CD4-positive, alpha-beta T cell treated with Interleukin-12 subunit alpha and Interleukin-12 subunit beta, for 1 hour (primary cell): ENCODE data around the gene GTF3C6.
"Not testable (repeated sequence)": the region's sequence is repeated elsewhere in the genome, so short reads cannot be mapped to it uniquely, and the experiment has no call there.

ENCODE experiments used
- DNase-seq: peaks from one replicate; pipeline ENCODE4 v3.0.0-alpha.2; 2020

GTF3C6 gene

DNA sequence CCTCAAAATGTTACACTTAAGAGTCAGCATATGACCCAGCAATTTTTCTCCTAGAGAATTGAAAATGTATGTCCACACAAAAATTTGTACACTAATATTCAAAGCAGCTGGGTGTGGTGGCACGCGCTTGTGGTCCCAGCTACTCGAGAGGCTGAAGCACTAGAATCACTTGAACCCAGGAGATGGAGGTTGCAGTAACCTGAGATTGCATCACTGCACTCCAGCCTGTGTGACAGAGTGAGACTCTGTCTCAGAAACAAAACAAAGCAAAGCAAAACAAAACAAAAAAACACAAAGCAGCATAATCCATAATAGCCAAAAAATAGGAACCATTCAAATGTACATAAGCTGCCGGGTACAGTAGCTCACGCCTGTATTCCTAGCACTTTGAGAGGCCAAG, 21.7 kb downstream of the GTF3C6 start:
- no peak for DNase-seq

- DNase-seq = no peak
These were observed 22.1 kb downstream of the GTF3C6 start for GRCh38 chr6:110980648-110981047.

GRCh38 chr6:110981202-110981600, 22.7 kb downstream of the GTF3C6 start:
- no peak for DNase-seq

- no peak for DNase-seq
These were observed 32.5 kb downstream of the GTF3C6 start for GRCh38 chr6:110990840-110991576.

DNA sequence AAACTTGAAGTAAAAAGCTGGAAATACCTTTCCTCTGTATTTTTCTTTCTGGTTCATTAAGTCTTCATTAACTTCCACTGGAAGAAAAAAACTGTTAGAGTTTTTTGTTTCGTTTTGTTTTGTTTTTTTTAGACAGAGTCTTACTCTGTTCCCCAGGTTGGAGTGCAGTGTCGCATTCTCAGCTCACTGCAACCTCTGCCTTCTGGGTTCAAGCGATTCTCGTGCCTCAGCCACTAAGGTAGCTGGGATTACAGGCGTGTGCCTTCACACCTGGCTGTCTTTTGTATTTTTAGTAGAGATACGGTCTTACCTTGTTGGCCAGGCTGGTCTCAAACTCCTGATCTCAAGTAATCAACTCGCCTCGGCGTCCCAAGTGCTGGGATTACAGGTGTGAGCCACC, 38.2 kb downstream of the GTF3C6 start:
- DNase-seq = no peak

DNA sequence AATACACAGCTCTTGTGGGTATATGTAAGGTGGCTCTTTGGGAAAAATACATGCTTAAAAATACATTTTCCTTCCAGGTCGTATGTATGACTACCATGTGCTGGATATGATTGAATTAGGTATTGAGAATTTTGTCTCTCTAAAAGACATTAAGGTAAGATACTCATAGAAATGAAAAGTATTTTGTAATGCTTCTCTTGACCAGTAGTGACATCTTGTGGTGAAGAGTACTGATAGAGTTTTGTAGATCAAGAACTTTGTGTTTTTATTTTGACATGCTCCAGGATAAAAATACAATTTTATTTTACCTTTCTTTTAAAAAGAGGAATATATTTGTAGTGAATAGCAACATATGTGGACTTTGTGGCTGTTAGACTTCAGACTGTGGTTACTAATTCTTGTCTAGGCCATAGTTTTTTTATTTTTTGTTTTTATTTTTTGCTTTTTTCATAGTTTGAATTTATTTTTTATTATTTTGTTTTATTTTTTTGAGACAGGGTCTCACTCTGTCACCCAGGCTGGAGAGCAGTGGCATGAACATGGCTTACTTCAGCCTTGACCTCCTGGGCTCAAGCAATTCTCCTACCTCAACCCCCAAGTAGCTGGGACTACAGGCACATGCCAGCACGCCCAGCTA, 41.2 kb downstream of the GTF3C6 start:
- DNase-seq = peak; percentile 45

DNA sequence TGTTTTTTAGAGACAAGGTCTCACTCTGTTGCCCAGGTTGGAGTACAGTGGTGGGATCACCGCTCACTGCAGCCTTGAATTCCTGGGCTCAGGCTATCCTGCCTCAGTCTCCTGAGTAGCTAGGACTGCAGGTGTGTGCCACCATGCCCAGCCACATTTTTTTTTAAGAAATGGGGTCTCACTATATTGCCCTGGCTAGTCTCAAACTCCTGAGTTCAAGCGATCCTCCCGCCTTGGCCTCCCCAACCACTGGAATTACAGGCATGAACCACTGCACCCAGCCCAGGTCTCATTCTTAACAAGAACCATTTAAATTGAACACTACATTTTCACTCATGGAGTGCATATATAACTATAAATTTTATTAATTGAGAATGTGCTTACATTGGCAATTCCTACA, 43.8 kb downstream of the GTF3C6 start:
- DNase-seq = no peak

GRCh38 chr6:111011360-111012142, 53.0 kb downstream of the GTF3C6 start:
- DNase-seq = peak; percentile 47

DNA sequence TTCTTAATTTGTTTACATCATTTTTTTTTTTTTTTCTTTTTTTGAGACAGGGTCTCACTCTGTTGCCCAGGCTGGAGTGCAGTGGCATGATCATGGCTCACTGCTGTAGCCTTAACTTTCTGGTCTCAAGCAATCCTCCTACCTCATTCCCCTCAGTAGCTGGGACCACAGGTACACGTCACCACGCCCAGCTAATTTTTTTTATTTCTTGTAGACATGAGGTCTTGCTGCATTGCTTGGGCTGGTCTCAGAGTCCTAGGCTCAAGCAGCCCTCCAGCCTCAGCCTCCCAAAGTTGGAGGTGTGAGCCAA, 53.6 kb downstream of the GTF3C6 start:
- no peak for DNase-seq

DNA sequence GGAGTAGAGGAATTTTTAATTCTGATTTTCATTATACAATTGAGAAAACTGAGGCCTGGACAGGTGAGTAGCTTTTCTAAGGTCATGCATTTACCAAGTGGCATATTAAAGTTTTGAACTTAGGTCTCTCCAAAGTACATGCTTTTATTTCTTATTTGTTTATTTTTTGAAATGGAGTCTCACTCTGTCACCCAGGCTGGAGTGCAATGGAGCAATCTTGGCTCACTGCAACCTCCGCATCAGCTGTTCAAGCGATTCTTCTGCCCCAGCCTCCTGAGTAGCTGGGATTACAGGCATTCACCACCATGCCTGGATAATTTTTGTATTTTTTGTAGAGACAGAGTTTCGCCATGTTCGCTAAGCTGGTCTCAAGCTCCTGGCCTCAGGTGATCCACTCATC, 54.0 kb downstream of the GTF3C6 start:
- DNase-seq = not testable (repeated sequence)

- no peak for DNase-seq
These were observed 54.8 kb downstream of the GTF3C6 start for GRCh38 chr6:111013144-111013915.

DNA sequence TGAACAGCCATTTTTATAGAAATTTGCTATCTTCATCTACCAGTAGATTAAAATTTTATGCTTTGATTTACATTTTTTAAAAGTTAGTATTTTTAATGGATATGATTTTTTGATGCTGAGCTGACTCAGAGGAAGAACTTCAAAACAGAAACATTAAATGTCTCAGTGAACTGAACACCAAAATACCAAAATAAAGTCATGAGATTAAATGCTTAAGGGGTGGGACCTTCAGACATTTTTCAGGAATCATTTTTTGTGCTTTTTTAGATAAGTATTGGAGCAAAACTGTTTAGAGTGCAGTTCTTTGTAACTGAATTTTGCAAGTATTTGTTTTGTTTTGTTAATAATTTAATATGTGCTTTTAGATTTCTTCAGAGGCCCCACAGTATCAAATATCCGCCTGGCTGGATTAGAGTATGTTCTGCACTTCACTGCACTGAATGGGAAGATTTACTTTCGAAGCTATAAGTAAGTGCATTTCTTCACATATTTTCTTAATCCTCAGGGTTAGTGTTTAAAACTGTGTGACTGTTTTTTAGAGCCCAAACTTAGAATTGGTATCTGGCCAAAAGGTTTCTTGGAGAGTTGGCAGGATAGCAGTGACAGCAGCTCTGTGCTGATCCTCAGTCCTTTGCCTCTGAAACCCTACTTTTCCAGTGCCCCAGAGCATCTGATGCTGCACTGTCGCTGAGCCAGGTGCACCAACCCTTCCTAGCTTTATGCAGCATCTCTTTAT, 57.1 kb downstream of the GTF3C6 start:
- no peak for DNase-seq

DNA sequence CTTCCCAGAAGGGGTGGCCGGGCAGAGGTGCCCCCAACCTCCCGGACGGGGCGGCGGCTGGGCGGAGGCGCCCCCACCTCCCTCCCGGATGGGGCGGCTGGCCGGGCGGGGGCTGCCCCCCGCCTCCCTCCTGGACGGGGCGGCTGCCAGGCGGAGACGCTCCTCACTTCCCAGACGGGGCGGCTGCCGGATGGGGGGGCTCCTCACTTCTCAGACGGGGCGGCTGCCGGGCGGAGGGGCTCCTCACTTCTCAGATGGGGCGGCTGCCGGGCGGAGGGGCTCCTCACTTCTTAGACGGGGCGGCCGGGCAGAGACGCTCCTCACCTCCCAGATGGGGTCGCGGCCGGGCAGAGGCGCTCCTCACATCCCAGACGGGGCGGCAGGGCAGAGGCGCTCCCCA, 58.7 kb downstream of the GTF3C6 start:
- DNase-seq = not testable (repeated sequence)
